Measurements from ENCODE around the gene IL31RA. TPM values are rescaled to one million over a fixed set of nuclear protein-coding genes. Genes with fewer than 3 reads are reported as not detected.
"Not testable (repeated sequence)": the region's sequence is repeated elsewhere in the genome, so short reads cannot be mapped to it uniquely, and the experiment has no call there.

IL31RA gene
- total RNA-seq, 1 donor = 1.8 TPM

DNA sequence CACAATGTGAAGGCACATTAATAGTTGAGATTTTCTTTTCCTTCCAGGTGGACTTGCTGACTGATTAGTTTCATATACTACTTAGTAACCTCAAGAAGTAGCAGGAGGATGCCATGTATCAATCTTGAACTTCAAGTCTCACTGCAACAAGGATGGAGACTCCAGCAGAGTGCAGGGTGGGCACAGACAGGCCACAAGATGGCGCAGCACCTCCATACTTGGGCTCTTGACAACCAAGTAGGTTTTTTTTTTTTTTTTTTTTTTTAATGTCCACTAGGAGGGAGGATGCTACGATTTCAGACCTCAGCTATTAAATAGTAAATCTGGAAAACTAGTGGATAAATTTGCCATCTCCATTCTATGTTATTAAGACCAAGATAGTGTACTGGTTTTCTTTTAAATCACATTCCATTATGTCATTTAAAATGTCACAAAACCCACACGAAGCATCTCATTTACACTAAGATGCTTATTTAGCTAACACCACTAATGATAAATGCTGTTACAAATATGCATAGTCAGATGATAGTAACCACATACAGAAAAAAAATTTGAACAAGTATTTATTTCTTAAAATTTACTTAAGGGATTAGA lies 85.0 kb downstream of the IL31RA start:
- Histone ChIP-seq H3K9me3 (ENCODE audit: low read depth, low read length) (no peaks in the 10 kb centered on the region), H3K4me3 (ENCODE audit: low read length) (no peak overlapping the region), H3K27me3 (ENCODE audit: insufficient read depth, low read length) (no peaks in the 10 kb centered on the region), H3K4me1 (ENCODE audit: insufficient read depth, low read length) (no peaks in the 10 kb centered on the region)

DNA sequence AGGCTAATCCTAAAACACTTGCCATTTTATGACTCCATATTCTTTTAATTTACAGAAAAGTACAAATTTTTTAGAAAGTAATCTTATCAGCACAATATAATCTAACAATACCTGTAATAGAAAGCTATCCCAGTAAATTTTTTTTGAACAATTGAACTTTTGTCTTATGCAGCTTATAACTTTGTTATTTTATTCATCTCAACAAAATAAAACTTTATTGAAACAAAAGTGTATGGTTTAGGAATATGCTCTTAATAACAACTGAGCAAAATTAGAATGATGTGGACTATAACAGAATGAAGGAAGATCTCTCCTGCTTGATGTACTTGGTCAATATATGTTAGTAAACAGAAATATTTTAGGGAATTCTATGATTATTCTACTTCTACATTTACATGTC lies 86.4 kb downstream of the IL31RA start:
- H3K9me3 ChIP-seq (ENCODE audit: low read depth, low read length); H3K27me3 ChIP-seq (ENCODE audit: insufficient read depth, low read length); H3K4me1 ChIP-seq (ENCODE audit: insufficient read depth, low read length); H3K4me3 ChIP-seq (ENCODE audit: low read length): not testable (repeated sequence)

DNA sequence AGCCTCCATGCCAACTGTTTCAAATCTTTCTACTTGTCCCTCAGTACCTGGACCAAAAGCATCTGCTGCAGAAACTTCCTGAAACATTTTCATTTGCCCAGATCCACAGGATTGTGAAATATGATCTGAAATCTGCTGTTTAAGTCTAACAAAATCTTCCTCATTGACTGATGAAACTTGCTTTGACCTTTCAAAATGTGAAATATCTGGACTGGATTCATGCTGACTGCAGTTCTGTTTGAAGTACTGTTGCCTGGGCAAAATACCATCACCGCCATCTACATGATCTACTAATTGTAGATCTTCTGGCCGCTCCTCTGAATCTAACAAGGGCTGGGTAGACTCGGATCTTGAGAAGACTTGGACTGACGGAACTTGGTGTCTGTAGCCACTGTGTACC lies 90.0 kb downstream of the IL31RA start:
- not testable (repeated sequence) for H3K4me1 ChIP-seq (ENCODE audit: insufficient read depth, low read length); H3K27me3 ChIP-seq (ENCODE audit: insufficient read depth, low read length); H3K4me3 ChIP-seq (ENCODE audit: low read length); H3K9me3 ChIP-seq (ENCODE audit: low read depth, low read length)

DNA sequence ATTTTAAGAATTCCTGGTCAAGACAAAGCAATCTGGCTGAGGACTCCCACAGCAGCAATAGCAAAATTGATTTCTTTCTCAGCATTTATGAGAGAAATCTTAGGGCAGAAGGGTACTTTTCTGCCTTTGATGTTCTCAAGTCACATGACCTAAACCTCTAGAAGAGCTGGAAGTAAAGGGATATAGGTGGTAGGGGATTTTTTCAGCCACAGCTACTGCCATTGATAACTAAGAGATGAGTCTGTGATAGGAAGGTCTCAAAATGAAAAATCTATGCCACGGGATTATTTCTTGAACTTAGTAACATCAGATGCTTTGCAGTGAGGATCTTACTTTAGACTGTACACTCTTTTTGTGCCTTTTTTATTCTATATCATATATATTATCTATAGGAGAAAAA lies 108.1 kb downstream of the IL31RA start:
- H3K9me3 ChIP-seq (ENCODE audit: low read depth, low read length) = no peaks in the 10 kb centered on the region
- no peaks in the 10 kb centered on the region for H3K27me3 ChIP-seq (ENCODE audit: insufficient read depth, low read length)
- H3K4me3 ChIP-seq (ENCODE audit: low read length) = no peak overlapping the region
- no peaks in the 10 kb centered on the region for H3K4me1 ChIP-seq (ENCODE audit: insufficient read depth, low read length)

DNA sequence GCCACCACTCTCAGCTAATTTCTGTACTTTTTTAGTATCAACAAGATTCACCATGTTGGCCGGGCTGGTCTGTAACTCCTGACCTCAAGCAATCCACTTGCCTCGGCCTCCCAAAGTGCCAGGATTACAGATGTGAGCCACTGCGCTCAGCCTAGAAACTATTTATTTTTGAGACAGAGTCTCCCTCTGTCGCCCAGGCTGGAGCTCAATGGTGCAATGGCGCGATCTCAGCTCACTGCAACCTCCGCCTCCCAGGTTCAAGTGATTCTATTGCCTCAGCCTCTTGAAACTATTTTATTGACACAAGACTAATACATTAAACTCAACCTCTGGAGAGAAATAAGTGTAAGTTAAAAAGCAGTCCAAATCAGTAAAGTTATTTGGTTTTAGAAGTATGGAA lies 109.6 kb downstream of the IL31RA start:
- Histone ChIP-seq H3K27me3 (ENCODE audit: insufficient read depth, low read length) (no peaks in the 10 kb centered on the region), H3K9me3 (ENCODE audit: low read depth, low read length) (no peaks in the 10 kb centered on the region), H3K4me1 (ENCODE audit: insufficient read depth, low read length) (no peaks in the 10 kb centered on the region), H3K4me3 (ENCODE audit: low read length) (no peak overlapping the region)

DNA sequence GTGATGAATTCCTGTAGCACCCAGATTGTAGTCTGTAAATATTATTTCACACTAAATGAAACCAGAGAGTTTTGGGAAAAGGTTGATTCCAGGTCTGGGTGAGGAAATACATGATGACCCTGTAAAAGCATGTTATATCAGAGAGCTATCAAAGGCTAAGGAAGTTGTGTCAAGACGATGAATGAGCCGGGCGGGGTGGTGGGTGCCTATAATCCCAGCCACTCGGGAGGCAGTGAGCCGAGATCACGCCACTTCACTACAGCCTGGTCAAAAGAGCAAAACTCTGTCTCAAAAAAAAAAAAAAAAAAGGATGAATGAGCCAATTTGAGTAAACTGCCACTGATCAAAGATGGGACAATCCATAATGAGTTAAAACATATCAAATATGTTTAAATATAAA lies 114.4 kb downstream of the IL31RA start:
- no peaks in the 10 kb centered on the region for H3K9me3 ChIP-seq (ENCODE audit: low read depth, low read length)
- H3K4me3 ChIP-seq (ENCODE audit: low read length) = no peak overlapping the region
- no peaks in the 10 kb centered on the region for H3K27me3 ChIP-seq (ENCODE audit: insufficient read depth, low read length)
- H3K4me1 ChIP-seq (ENCODE audit: insufficient read depth, low read length) = no peaks in the 10 kb centered on the region

DNA sequence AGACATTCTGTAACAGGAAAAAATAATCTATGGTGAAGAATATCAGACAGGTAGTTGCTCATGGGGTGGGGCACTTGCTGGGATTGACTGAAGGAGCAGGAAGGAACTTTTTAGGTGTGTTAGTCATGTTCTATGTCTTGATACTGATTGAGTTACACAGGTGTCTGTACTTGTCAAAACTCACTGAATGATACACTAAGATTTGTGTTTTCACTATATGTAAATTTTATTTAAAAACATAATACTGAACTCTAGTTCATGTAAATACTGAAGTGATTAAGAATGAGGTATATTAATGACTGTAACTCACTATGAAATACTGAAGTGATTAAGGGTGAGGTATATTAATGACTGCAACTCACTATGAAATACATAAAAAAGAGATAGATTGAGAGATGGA lies 115.1 kb downstream of the IL31RA start:
- Histone ChIP-seq H3K4me1 (ENCODE audit: insufficient read depth, low read length) (no peaks in the 10 kb centered on the region), H3K9me3 (ENCODE audit: low read depth, low read length) (no peaks in the 10 kb centered on the region), H3K27me3 (ENCODE audit: insufficient read depth, low read length) (no peaks in the 10 kb centered on the region), H3K4me3 (ENCODE audit: low read length) (no peak overlapping the region)

DNA sequence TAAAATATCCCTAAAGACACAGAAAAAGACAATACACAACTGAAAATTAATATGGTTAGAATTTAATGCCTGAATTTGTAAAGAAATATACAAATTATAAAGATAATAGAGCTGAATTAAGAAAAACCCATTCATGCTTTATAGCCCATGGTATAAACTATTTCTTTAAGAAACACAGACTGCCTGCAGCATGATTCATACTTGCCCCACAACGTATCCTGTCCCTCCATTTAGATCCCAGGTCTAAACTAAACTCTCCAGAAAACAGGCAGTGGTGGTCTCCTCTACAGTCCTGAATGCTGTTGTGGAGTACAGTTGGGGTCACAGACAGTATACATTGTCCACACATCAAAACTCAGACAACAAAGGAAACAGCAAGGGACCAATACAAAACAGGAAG lies 118.8 kb downstream of the IL31RA start:
- Histone ChIP-seq H3K4me3 (ENCODE audit: low read length) (no peak overlapping the region), H3K4me1 (ENCODE audit: insufficient read depth, low read length) (no peaks in the 10 kb centered on the region), H3K9me3 (ENCODE audit: low read depth, low read length) (no peaks in the 10 kb centered on the region), H3K27me3 (ENCODE audit: insufficient read depth, low read length) (no peaks in the 10 kb centered on the region)

Other genes starting within 250 kb of the IL31RA start
- gene SLC38A9, start 139.0 kb upstream of the IL31RA start, total RNA-seq = 20.4 TPM
- gene DDX4, start 113.3 kb upstream of the IL31RA start, total RNA-seq = not detected
- gene IL6ST, start 143.6 kb downstream of the IL31RA start, total RNA-seq = 458 TPM